IPS-15b (cell line): ENCODE data around the gene KRTAP2-1.
"Not testable (repeated sequence)": the region's sequence is repeated elsewhere in the genome, so short reads cannot be mapped to it uniquely, and the experiment has no call there.

Experiments
- H3K27me3 ChIP-seq: one replicate; pipeline ENCODE4 v1.6.1; 2013; ENCODE audit warnings: low read length; ENCODE audit not compliant: control insufficient read depth, insufficient read depth
- H3K36me3 ChIP-seq: one replicate; pipeline ENCODE4 v1.6.1; 2013; ENCODE audit warnings: low read length; ENCODE audit not compliant: control insufficient read depth, insufficient read depth
- H3K4me1 ChIP-seq: one replicate; pipeline ENCODE4 v1.6.1; 2013; ENCODE audit warnings: mild to moderate bottlenecking, low read length; ENCODE audit not compliant: control insufficient read depth, insufficient read depth
- H3K4me3 ChIP-seq: one replicate; pipeline ENCODE4 v1.5.1; 2013; ENCODE audit warnings: low read depth, low read length
- H3K9ac ChIP-seq: one replicate; pipeline ENCODE4 v1.6.1; 2013; ENCODE audit warnings: low read depth, mild to moderate bottlenecking, low read length
- H3K9me3 ChIP-seq: one replicate; pipeline ENCODE4 v1.6.1; 2013; ENCODE audit warnings: mild to moderate bottlenecking, low read length; ENCODE audit not compliant: control insufficient read depth, insufficient read depth

Gene KRTAP2-1

DNA sequence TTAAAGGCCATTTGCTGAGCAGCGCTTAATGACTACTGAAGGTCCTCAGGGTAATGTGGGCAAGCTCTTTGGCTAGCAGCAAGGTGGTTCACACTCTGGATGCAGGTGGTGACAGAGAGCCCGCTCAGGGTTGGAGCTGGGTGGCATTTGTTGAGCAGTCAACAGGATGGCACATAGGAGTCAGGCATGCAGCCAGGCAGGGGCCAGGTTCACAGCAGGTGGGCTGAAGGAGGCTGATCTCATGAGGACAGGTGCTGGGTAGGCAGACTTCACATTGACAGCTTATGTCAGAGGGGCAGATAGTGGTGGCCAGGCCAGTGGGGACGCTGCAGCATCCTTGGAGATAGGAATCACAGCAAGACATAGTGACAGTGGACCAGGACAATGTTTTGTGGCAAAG, 42.7 kb downstream of the KRTAP2-1 start:
- H3K27me3 ChIP-seq = no peaks in the 10 kb centered on the region
- no peaks in the 10 kb centered on the region for H3K36me3 ChIP-seq
- H3K4me1 ChIP-seq = peaks cover under 1% of the 10 kb centered on the region
- H3K9me3 ChIP-seq = no peaks in the 10 kb centered on the region
- no peak overlapping the region for H3K4me3 ChIP-seq
- no peak overlapping the region for H3K9ac ChIP-seq

DNA sequence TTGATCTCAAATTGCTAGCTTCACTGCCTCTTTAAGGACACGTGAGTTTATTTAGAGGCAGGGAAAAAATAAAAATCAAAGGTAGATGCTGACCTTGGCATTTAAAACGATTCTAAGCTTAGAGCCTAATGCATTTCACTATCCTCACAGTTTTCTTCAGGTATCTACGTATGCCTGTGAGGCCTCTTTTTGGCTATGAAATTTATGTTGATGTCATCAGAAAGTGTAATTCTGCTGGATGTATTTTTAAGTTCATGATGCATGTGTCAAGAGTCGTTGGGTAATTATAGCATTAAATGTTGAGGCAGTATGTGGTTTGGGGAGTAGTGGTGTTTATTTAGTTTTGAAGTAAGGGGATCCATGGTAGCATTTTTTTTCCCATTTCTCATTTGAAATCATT, 43.2 kb downstream of the KRTAP2-1 start:
- Histone ChIP-seq H3K36me3 (no peaks in the 10 kb centered on the region), H3K27me3 (no peaks in the 10 kb centered on the region), H3K4me3 (no peak overlapping the region), H3K4me1 (no peaks in the 10 kb centered on the region), H3K9me3 (no peaks in the 10 kb centered on the region), H3K9ac (no peak overlapping the region)

DNA sequence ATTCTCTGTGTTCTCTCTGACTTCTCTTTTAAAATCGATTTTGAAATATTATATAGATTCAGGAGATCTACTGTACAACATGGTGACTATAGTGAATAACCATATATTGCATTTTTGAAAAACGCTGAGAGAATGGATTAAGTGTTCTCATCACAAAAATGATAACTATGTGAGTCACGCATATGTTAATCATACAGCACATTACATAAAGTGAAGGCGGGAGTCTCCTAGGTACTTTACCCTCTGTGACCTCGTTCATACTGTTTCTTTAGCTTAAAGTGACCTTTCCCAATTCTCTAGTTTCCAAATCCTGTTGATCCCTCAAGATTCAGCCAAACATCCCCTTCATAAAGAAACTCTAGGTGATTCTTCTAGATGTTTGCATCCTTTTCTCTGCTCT, 44.3 kb downstream of the KRTAP2-1 start:
- Histone ChIP-seq H3K9ac (no peak overlapping the region), H3K9me3 (no peaks in the 10 kb centered on the region), H3K4me1 (no peaks in the 10 kb centered on the region), H3K4me3 (no peak overlapping the region), H3K36me3 (no peaks in the 10 kb centered on the region), H3K27me3 (no peaks in the 10 kb centered on the region)

DNA sequence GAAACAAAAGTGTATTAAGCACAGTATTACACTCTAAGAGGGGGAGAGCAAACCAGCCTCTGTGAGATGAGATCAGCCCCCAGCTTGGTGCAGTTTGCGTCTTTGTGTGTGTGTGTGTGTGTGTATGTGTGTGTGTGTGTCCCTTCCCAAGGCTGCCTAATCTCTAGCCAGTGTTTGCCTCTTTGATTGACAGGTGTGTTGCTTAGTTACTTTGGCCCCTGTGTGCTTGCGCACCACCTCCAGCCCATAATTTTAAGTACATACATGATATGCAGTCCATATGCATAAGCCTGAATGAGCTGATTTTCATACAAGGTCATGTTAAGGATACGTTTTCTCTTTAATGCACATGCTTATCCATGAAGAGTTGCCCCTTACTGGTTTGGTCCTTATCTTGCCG, 45.3 kb downstream of the KRTAP2-1 start:
- no peaks in the 10 kb centered on the region for H3K4me1 ChIP-seq
- H3K9me3 ChIP-seq = no peaks in the 10 kb centered on the region
- H3K9ac ChIP-seq = no peak overlapping the region
- no peaks in the 10 kb centered on the region for H3K27me3 ChIP-seq
- H3K36me3 ChIP-seq = no peaks in the 10 kb centered on the region
- no peak overlapping the region for H3K4me3 ChIP-seq

DNA sequence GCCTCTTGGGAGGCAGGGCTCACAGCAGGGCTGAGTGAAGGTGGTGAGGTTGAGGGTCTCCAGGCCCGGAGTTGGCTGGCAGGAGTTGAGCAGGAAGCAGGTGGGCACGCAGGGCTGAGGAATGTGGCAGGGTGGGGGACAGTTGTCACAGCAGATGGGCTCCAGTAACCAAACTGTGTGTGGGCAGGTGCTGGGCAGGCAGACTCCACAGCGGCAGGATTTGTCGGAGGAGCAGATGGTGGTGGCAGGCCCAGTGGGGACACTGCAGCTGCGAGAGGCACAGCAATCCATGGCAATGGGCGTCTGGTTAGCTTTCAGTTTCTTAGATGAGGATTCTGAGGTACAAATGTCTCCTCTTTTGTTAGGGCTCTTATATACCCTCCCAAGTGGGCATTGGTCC, 47.6 kb downstream of the KRTAP2-1 start, which contains the start of gene KRTAP3-2:
Gene KRTAP3-2, minus strand, starts transcription at position 344 of the 400 bp plus-strand sequence. Its CDS starts 53 bp downstream, at position 291.
- not testable (repeated sequence) for H3K27me3 ChIP-seq, H3K4me3 ChIP-seq, H3K9ac ChIP-seq, H3K9me3 ChIP-seq, H3K4me1 ChIP-seq, H3K36me3 ChIP-seq

DNA sequence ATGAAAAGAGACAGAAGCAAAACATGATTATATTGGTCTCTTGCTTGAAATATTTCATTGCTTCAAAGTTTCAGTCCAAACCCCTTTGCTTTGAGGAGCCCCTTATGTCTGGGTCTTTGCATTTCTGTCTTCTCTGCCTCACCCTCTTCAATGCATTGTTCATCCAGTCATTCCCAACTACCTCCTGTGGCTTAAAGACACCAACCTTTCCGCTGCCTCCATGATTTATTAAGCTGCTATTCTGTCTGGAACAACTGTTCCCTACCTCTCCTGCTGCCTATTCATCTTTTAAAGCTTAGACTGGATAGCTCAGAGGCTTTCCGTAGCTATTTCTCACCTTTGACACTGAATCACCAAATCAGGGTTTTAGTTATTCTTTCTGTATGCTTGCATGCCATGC, 49.8 kb downstream of the KRTAP2-1 start:
- Histone ChIP-seq H3K4me1 (no peaks in the 10 kb centered on the region), H3K36me3 (no peaks in the 10 kb centered on the region), H3K9ac (no peak overlapping the region), H3K27me3 (no peaks in the 10 kb centered on the region), H3K4me3 (no peak overlapping the region), H3K9me3 (no peaks in the 10 kb centered on the region)

DNA sequence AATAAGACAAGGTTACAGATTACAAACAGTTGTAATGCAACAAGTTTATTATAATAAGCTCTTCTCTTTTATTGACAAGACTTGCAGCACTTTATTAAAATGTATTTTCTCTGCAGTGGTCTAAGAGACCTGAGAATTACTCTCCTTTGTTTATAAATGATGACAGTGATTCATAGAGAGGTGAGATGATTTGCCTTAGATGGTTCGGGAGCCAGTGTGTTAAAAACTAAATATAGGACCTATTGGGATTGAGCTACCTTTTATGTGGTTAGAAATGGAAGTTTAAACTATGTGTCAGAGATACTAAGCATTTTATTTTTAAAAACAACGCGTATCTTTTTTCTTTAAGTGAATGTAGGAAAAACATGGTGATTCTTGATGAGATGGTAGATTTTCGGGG, 50.3 kb downstream of the KRTAP2-1 start:
- H3K9me3 ChIP-seq = no peaks in the 10 kb centered on the region
- H3K27me3 ChIP-seq = no peaks in the 10 kb centered on the region
- no peak overlapping the region for H3K4me3 ChIP-seq
- no peaks in the 10 kb centered on the region for H3K4me1 ChIP-seq
- no peaks in the 10 kb centered on the region for H3K36me3 ChIP-seq
- H3K9ac ChIP-seq = no peak overlapping the region
